ENCODE data around the gene NEO1. TPM values are rescaled to one million over a fixed set of nuclear protein-coding genes. Genes with fewer than 3 reads are reported as not detected.

NEO1 gene
- total RNA-seq, result 135 to 139 TPM (median 136 TPM) in 3 replicates

- peak; percentile 93 to 94 for DNase-seq (ENCODE audit: low spot score in 2 of 2, unreplicated experiment in 2 of 2)
- peaks cover 27% of the 10 kb centered on the region for H3K4me1 Mint-ChIP-seq
- peak within 1 kb of the TSS; percentile 79 for H3K4me3 Mint-ChIP-seq
- peak within 1 kb of the TSS; percentile 98 for H3K27ac Mint-ChIP-seq
- no peaks in the 10 kb centered on the region for H3K9me3 Mint-ChIP-seq
- no peak for TF ChIP-seq CTCF (IDR thresholded peaks at IDR 0.05; ENCODE audit: unreplicated experiment)
- H3K36me3 Mint-ChIP-seq, result no peaks in the 10 kb centered on the region
- H3K27me3 Mint-ChIP-seq (ENCODE audit: low read depth), result peaks cover 9% of the 10 kb centered on the region
These were observed at the start of gene NEO1 for GRCh38 chr15:73051807-73052652. NEO1 (plus strand) TSS chr15:73052463; CDS start chr15:73052676, 213 bp downstream.

DNA sequence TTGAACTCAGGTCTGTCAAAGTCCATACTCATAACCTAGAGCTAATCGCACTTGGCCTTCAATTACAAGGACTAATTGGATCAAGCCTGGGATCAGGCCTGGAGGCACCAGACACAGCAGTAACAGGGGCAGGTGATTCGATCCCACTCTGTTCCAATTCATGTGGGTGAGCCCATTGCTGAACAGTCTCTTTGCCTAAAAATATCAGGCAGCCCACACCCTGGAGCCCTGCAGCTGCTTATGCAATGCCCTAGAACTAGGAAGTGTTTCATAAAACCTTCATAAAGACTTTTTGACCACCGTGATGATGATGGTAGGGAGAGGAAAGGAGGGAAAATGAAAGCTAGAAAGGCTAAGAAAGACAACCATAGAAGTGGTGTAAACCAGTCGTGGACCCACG is 47.8 kb upstream of the NEO1 start:
- no peaks in the 10 kb centered on the region for H3K36me3 Mint-ChIP-seq
- H3K4me3 Mint-ChIP-seq, result no peak overlapping the region
- no peaks in the 10 kb centered on the region for H3K9me3 Mint-ChIP-seq
- DNase-seq (ENCODE audit: low spot score in 2 of 2, unreplicated experiment in 2 of 2), result no peak
- TF ChIP-seq CTCF (IDR thresholded peaks at IDR 0.05; ENCODE audit: unreplicated experiment), result no peak
- H3K4me1 Mint-ChIP-seq, result no peaks in the 10 kb centered on the region
- peaks cover 9% of the 10 kb centered on the region for H3K27me3 Mint-ChIP-seq (ENCODE audit: low read depth)
- H3K27ac Mint-ChIP-seq, result no peak overlapping the region

DNA sequence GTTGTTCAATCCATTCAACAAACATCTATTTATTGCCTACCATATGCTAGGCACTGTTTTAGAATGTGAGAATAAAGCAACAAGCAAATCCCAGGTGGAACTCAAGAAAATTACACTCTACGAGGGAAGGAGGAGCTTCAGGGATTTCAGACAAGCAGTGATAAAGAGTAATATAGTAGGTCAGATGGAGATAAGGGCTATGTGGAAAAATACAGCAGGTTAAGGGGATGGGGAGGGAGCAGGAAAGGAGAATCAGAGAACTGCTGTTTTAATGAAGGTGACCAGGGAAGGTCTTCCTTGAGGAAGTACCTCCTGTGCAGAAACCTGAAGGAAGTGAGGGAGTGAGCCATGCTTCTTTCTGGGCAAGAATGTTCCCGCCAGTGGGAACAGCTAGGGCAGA is 47.2 kb upstream of the NEO1 start:
- no peak for DNase-seq (ENCODE audit: low spot score in 2 of 2, unreplicated experiment in 2 of 2)
- Mint-ChIP-seq H3K4me1 (peaks cover 2% of the 10 kb centered on the region), H3K27ac (no peak overlapping the region), H3K9me3 (no peaks in the 10 kb centered on the region), H3K36me3 (no peaks in the 10 kb centered on the region), H3K27me3 (ENCODE audit: low read depth) (peaks cover 7% of the 10 kb centered on the region), H3K4me3 (no peak overlapping the region)
- TF ChIP-seq CTCF (IDR thresholded peaks at IDR 0.05; ENCODE audit: unreplicated experiment), result no peak

GRCh38 chr15:73005446-73005845 is 46.8 kb upstream of the NEO1 start:
- no peak overlapping the region for H3K27ac Mint-ChIP-seq
- no peak for DNase-seq (ENCODE audit: low spot score in 2 of 2, unreplicated experiment in 2 of 2)
- H3K36me3 Mint-ChIP-seq, result no peaks in the 10 kb centered on the region
- no peaks in the 10 kb centered on the region for H3K9me3 Mint-ChIP-seq
- H3K4me1 Mint-ChIP-seq, result peaks cover 5% of the 10 kb centered on the region
- H3K4me3 Mint-ChIP-seq, result no peak overlapping the region
- H3K27me3 Mint-ChIP-seq (ENCODE audit: low read depth), result peaks cover 4% of the 10 kb centered on the region
- TF ChIP-seq CTCF (IDR thresholded peaks at IDR 0.05; ENCODE audit: unreplicated experiment), result no peak

GRCh38 chr15:73006523-73006922 is 45.7 kb upstream of the NEO1 start:
- DNase-seq (ENCODE audit: low spot score in 2 of 2, unreplicated experiment in 2 of 2), result no peak
- Mint-ChIP-seq H3K9me3 (no peaks in the 10 kb centered on the region), H3K27ac (no peak overlapping the region), H3K4me1 (peaks cover 8% of the 10 kb centered on the region), H3K36me3 (no peaks in the 10 kb centered on the region), H3K27me3 (ENCODE audit: low read depth) (peaks cover 4% of the 10 kb centered on the region), H3K4me3 (no peak overlapping the region)
- TF ChIP-seq CTCF (IDR thresholded peaks at IDR 0.05; ENCODE audit: unreplicated experiment), result no peak
